Kidney (tissue), 14 donors: ENCODE data around the gene ARFGEF3. TPM values are rescaled to one million over a fixed set of nuclear protein-coding genes. Genes with fewer than 3 reads are reported as not detected.

Experiments used
- DNase-seq, 5 donors: peaks; one replicate each; pipeline ENCODE4 v3.0.0-alpha.2; 2013 to 2020
- FAIRE-seq: peaks from 2 replicates; lab custom pipeline; 2012; peaks lifted over from hg19 to GRCh38; lab: Jason Lieb, UNC
- H3K27ac ChIP-seq, 2 donors: one replicate each; pipeline ENCODE4 v1.7.0; 2013; ENCODE audit warnings: low read depth in 2 of 2, low read length in 2 of 2, inconsistent platforms in 1 of 2
- H3K27me3 ChIP-seq: one replicate; pipeline ENCODE4 v1.7.1; 2013; ENCODE audit warnings: low read length, inconsistent platforms; ENCODE audit not compliant: control insufficient read depth, insufficient read depth
- H3K36me3 ChIP-seq, 3 donors: one replicate each; pipeline versions ENCODE4 v1.7.0 to v1.7.1; 2013; ENCODE audit warnings: low read length in 3 of 3, control low read depth in 1 of 3, inconsistent platforms in 1 of 3; ENCODE audit not compliant: insufficient read depth in 3 of 3, control insufficient read depth in 2 of 3
- H3K4me1 ChIP-seq, 3 donors: one replicate each; pipeline versions ENCODE4 v1.7.0 to v1.7.1; 2013; ENCODE audit warnings: low read length in 3 of 3, inconsistent platforms in 1 of 3, low read depth in 1 of 3; ENCODE audit not compliant: control insufficient read depth in 2 of 3, insufficient read depth in 2 of 3
- H3K4me3 ChIP-seq, 3 donors: one replicate each; pipeline versions ENCODE4 v1.7.0 to v1.8.1; 2013; ENCODE audit warnings: low read length in 3 of 3, control low read depth in 1 of 3, inconsistent platforms in 1 of 3
- H3K9ac ChIP-seq, 3 donors: one replicate each; pipeline versions ENCODE4 v1.7.0 to v1.7.1; 2013; ENCODE audit warnings: low read length in 3 of 3, control low read depth in 1 of 3, inconsistent platforms in 1 of 3
- H3K9me3 ChIP-seq, 3 donors: one replicate each; pipeline versions ENCODE4 v1.7.0 to v1.7.1; 2013; ENCODE audit warnings: low read length in 3 of 3, control low read depth in 1 of 3, inconsistent platforms in 1 of 3; ENCODE audit not compliant: control insufficient read depth in 2 of 3, insufficient read depth in 1 of 3
- intact Hi-C: fragments of 100-400 bp; cut with DNase I; formaldehyde crosslinking; loops from one replicate; pipeline ENCODE4 v1.11.1; 2022
- polyA plus RNA-seq: library from polyadenylated mRNA; stranded (reverse); fragments of 350-450 nt; fragmentation: Illumina TruSeq; extraction: RNeasy Lipid Tissue Mini Kit (QIAGEN cat#74804); gene quantifications from one replicate; pipeline ENCODE4 v1.2.3, GENCODE V29; 2014; ENCODE audit warnings: low read depth, low replicate concordance; ENCODE audit not compliant: insufficient read depth
- total RNA-seq: library from RNA; stranded (reverse); fragmentation: NEBNext Ultra II Directional; extraction: Animal tissue kit (Norgen Biotek cat#: 25700); gene quantifications from one replicate; pipeline ENCODE4 v1.2.1, GENCODE V29; 2021
- TF ChIP-seq, protein P1 (sequence below): IDR thresholded peaks from 3 replicates; pipeline ENCODE4 v1.5.1; 2012; ENCODE audit warnings: mild to moderate bottlenecking, moderate library complexity, borderline replicate concordance; ENCODE audit not compliant: insufficient read depth; ENCODE audit errors: extremely low read depth
- donor health status: control.
- donor health status: control.
- donor health status: control.
- donor health status: control.
- donor health status: control.
- donor health status: DM: yes; HTN: yes; CAD: no.
- donor health status: Normal renal cell carcinoma (clear cell type).

ARFGEF3 gene
- total and polyA plus RNA-seq, 2 donors from 2014 or later: 1.2 to 7.8 TPM

DNA sequence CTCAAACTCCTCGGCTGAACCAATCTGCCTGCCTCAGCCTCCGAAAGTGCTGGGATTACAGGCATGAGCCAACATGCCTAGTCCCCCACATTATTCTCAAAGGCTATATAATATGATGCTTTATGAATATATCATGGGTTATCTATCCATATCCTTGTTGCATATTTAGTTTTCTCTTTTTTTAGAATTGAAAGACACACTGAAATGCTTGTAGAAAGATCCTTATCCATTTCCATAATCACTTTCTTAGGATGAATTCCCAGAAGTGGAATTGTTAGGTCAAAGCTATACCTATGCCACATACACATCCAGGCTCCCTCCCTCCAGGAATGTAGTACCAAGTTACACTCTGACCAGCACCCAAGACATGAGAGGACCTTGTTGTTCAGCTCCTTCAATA lies 2.5 kb upstream of the ARFGEF3 start:
- no peak for DNase-seq
- intact Hi-C loops: no loop called here

DNA sequence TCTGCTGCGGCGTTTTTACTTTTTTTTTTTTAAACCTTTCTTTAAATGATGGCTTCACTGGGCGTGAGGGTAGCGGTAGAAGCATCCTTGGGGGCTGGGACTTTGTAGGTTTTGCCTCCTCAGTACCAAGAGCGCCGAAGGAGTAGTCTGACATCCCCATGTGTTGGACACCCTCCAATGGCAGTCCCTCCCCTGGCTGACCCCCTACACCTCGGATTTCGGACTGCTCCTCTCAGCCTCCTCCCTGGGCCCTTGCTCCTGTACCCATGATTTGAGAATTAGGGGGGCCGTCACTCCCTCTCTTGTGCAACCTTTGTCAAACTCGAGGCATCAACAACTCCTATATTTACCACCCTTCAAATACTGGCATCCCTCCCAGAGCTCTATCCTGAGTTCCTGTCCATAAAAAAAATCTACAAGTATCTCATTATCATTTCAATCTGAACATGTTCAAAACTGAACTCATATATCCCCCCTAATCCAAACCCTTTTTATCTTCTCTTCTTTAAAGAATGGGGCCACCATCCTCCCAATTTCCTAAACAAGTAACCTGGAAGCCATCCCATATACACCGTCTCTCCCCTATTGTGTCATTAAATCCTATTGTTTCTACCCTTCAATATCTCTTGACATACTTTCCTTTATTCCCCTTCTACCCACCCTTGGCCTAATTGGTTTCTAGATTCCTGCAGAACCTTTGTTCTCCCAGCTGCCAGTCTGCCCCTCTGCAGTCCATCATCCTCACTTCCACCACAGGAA lies 1.2 kb upstream of the ARFGEF3 start:
- H3K36me3 ChIP-seq: no peaks in the 10 kb centered on the region
- intact Hi-C loops: no loop called here
- FAIRE-seq: no peak
- TF ChIP-seq, protein P1, sequence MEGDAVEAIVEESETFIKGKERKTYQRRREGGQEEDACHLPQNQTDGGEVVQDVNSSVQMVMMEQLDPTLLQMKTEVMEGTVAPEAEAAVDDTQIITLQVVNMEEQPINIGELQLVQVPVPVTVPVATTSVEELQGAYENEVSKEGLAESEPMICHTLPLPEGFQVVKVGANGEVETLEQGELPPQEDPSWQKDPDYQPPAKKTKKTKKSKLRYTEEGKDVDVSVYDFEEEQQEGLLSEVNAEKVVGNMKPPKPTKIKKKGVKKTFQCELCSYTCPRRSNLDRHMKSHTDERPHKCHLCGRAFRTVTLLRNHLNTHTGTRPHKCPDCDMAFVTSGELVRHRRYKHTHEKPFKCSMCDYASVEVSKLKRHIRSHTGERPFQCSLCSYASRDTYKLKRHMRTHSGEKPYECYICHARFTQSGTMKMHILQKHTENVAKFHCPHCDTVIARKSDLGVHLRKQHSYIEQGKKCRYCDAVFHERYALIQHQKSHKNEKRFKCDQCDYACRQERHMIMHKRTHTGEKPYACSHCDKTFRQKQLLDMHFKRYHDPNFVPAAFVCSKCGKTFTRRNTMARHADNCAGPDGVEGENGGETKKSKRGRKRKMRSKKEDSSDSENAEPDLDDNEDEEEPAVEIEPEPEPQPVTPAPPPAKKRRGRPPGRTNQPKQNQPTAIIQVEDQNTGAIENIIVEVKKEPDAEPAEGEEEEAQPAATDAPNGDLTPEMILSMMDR: no peak
- H3K27ac ChIP-seq: no peak overlapping the region
- H3K9me3 ChIP-seq: no peaks in the 10 kb centered on the region
- DNase-seq: no peak
- peaks cover 15% of the 10 kb centered on the region for H3K27me3 ChIP-seq
- peak overlapping the region in 1 of 3 donors; percentile 48 for H3K4me3 ChIP-seq
- peaks cover 0 to 7% (median 0%) of the 10 kb centered on the region in 3 donors for H3K4me1 ChIP-seq
- H3K9ac ChIP-seq: no peak overlapping the region

More for the DNA sequence above, 2.5 kb upstream of the ARFGEF3 start:
- no peak overlapping the region for H3K9ac ChIP-seq
- H3K9me3 ChIP-seq: no peaks in the 10 kb centered on the region
- no peak overlapping the region for H3K27ac ChIP-seq
- peaks cover 0 to 7% (median 0%) of the 10 kb centered on the region in 3 donors for H3K4me1 ChIP-seq
- no peaks in the 10 kb centered on the region for H3K36me3 ChIP-seq
- H3K4me3 ChIP-seq: no peak overlapping the region
- TF ChIP-seq, protein P1: no peak
- no peak for FAIRE-seq
- H3K27me3 ChIP-seq: peaks cover 15% of the 10 kb centered on the region

DNA sequence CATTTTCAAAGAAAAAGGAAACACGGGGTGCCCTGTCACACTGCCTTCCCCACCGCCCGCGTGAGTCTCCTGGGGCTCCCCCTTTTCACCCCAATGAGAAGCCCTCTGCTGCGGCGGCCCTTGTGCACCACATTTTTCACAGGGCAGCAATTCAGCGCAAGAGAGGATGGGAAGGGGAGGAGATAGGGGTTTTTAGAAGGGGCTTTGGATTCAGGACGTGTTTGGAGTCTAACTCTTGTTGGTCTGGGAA lies 726 bp upstream of the ARFGEF3 start:
- Histone ChIP-seq H3K36me3 (no peaks in the 10 kb centered on the region), H3K9me3 (no peaks in the 10 kb centered on the region), H3K4me3 (peak overlapping the region in 2 of 3 donors; percentile 23 to 48), H3K27me3 (peaks cover 15% of the 10 kb centered on the region), H3K9ac (peak overlapping the region in 1 of 3 donors; percentile 33), H3K27ac (no peak overlapping the region), H3K4me1 (peaks cover 0 to 7% (median 0%) of the 10 kb centered on the region in 3 donors)
- FAIRE-seq (no peak), DNase-seq (no peak)
- intact Hi-C loops: no loop called here
- TF ChIP-seq, protein P1: no peak
